Adrenal gland (tissue), 5 donors: Measurements from ENCODE around the gene PINK1.

Source experiments
- POLR2A ChIP-seq, 2 donors: fragments of 450-650 bp; IDR thresholded peaks; one replicate each; pipeline ENCODE4 v1.6.1; 2017; ENCODE audit warnings: antibody characterized with exemption in 2 of 2, mild to moderate bottlenecking in 2 of 2, moderate library complexity in 1 of 2
- TF ChIP-seq, protein P1 (sequence below), 6 experiments: fragments of 450-650 bp in 4 of 6; fragments of 200-600 bp in 2 of 6; sonication (generic) in 1 of 6; IDR thresholded peaks; 1 replicate in 5 of 6; 2 replicates in 1 of 6; pipeline versions ENCODE4 v1.5.1 to v1.8.0; 2016 to 2021; ENCODE audit warnings: antibody characterized with exemption in 6 of 6, mild to moderate bottlenecking in 2 of 6, moderate library complexity in 1 of 6
- donor health status: DM: no; HTN: no; CAD: no.

DNA sequence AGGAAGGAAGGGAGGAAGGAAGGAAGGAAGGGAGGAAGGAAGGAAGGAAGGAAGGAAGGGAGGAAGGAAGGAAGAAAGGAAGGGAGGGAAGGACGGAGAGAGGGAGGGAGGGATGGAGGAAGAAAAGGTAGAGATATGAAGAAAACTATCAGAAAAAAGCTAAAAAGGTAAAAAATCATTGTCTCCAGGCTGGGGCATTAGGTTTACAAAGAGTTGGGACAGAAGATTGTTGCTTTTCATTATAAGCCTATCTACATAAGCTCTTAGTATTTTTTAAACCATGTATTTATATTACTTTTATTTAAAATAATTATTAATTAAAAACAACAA is 7.2 kb upstream of the PINK1 start:
- no peak for TF ChIP-seq POLR2A (IDR thresholded peaks at IDR 0.05)
- TF ChIP-seq, protein P1, sequence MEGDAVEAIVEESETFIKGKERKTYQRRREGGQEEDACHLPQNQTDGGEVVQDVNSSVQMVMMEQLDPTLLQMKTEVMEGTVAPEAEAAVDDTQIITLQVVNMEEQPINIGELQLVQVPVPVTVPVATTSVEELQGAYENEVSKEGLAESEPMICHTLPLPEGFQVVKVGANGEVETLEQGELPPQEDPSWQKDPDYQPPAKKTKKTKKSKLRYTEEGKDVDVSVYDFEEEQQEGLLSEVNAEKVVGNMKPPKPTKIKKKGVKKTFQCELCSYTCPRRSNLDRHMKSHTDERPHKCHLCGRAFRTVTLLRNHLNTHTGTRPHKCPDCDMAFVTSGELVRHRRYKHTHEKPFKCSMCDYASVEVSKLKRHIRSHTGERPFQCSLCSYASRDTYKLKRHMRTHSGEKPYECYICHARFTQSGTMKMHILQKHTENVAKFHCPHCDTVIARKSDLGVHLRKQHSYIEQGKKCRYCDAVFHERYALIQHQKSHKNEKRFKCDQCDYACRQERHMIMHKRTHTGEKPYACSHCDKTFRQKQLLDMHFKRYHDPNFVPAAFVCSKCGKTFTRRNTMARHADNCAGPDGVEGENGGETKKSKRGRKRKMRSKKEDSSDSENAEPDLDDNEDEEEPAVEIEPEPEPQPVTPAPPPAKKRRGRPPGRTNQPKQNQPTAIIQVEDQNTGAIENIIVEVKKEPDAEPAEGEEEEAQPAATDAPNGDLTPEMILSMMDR (IDR thresholded peaks at IDR 0.05), result no peak
